ENCODE data around the gene ZNF141.

DNA sequence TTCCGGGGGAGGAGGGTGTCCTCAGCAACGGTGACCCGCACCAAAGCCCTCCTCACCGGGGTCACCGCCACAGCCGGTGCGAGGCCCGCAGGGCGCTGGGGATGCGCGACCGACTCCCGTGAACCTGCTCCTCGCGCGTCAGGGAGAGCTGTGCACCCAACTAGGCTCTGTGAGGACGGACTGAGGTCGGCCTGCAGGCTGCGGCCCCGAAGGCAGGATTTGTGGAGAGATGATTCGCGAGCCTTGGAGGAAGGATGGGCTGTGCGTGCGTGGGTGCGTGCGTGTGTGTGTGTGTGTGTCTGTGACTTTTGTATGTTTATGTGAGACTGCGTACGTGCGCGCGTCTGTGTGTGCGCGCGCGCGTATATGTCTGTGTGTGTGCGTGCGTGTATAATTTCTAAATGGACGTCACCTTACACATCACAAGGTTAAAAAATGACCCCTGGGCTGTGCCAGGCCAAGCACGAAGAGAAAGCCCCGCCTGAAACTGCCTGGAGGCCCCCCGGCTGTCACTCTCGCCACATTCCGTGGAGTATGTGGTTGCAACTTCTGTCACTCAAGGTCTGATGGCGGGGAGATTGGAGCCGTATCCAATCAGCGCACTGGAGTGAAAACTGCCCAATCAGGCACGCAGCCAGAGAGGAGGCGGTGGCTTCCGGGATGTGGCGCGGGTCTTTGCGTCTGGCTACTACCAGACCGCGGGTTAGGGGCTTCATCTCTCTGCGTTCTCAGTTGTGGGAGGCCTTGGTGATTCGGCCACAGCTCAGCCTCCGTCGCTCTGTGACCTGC, at the start of gene ZNF141:
- TF ChIP-seq, protein P1, sequence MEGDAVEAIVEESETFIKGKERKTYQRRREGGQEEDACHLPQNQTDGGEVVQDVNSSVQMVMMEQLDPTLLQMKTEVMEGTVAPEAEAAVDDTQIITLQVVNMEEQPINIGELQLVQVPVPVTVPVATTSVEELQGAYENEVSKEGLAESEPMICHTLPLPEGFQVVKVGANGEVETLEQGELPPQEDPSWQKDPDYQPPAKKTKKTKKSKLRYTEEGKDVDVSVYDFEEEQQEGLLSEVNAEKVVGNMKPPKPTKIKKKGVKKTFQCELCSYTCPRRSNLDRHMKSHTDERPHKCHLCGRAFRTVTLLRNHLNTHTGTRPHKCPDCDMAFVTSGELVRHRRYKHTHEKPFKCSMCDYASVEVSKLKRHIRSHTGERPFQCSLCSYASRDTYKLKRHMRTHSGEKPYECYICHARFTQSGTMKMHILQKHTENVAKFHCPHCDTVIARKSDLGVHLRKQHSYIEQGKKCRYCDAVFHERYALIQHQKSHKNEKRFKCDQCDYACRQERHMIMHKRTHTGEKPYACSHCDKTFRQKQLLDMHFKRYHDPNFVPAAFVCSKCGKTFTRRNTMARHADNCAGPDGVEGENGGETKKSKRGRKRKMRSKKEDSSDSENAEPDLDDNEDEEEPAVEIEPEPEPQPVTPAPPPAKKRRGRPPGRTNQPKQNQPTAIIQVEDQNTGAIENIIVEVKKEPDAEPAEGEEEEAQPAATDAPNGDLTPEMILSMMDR (conservative IDR thresholded peaks at IDR 0.05; ENCODE audit: low read depth in 2 of 2): no peak
- TF ChIP-seq EZH2phosphoT487 (IDR thresholded peaks at IDR 0.05; ENCODE audit: unreplicated experiment) (no peak), POLR2AphosphoS5 (IDR thresholded peaks at IDR 0.05; ENCODE audit: low read depth) (peak; percentile 93)

All from GM23338 (cell line).